Glomerular visceral epithelial cell (primary cell): ENCODE results near the gene HMGB4.

ENCODE experiments used
- DNase-seq: peaks from one replicate; pipeline ENCODE4 v3.0.0-alpha.2; 2016; ENCODE audit errors: extremely low spot score

The HMGB4 gene

GRCh38 chr1:33898406-33898805 is 34.5 kb downstream of the HMGB4 start:
- DNase-seq = no peak

GRCh38 chr1:33898881-33899280 is 35.0 kb downstream of the HMGB4 start:
- DNase-seq = no peak

- DNase-seq = no peak
These were observed 35.9 kb downstream of the HMGB4 start for GRCh38 chr1:33899746-33900145.

- DNase-seq = no peak
These were observed 38.8 kb downstream of the HMGB4 start for GRCh38 chr1:33902486-33903209.

GRCh38 chr1:33903210-33903589 is 39.3 kb downstream of the HMGB4 start:
- no peak for DNase-seq

GRCh38 chr1:33905241-33905640 is 41.4 kb downstream of the HMGB4 start:
- DNase-seq = no peak

- DNase-seq = no peak
These were observed 42.3 kb downstream of the HMGB4 start for GRCh38 chr1:33906156-33906555.

GRCh38 chr1:33908324-33908956 is 44.6 kb downstream of the HMGB4 start:
- no peak for DNase-seq
